H1 (cell line): ENCODE data around the gene TRAF3IP1. TPM values are rescaled to one million over a fixed set of nuclear protein-coding genes. Genes with fewer than 3 reads are reported as not detected.

Source experiments
- EP300 ChIP-seq, 2 experiments: IDR thresholded peaks; 1 replicate in 1 of 2; 2 replicates in 1 of 2; pipeline ENCODE4 v1.6.1; 2011 to 2012; ENCODE audit warnings: low read depth in 2 of 2, low read length in 2 of 2, mild to moderate bottlenecking in 2 of 2, borderline replicate concordance in 1 of 2, inconsistent platforms in 1 of 2, moderate library complexity in 1 of 2
- NANOG ChIP-seq: IDR thresholded peaks from 2 replicates; pipeline ENCODE4 v1.6.1; 2011; ENCODE audit warnings: low read length, low read depth, mild to moderate bottlenecking, inconsistent platforms; ENCODE audit not compliant: insufficient read depth, poor library complexity, severe bottlenecking
- RAD21 ChIP-seq, 2 experiments: IDR thresholded peaks in 1 of 2; conservative IDR thresholded peaks in 1 of 2; 2 replicates each; pipeline ENCODE4 v1.6.1; 2011; ENCODE audit warnings: low read depth in 2 of 2, low read length in 2 of 2, improper control_type of control experiment in 1 of 2, inconsistent platforms in 1 of 2, mild to moderate bottlenecking in 1 of 2, moderate library complexity in 1 of 2
- SP4 ChIP-seq: IDR thresholded peaks from 2 replicates; pipeline ENCODE4 v1.6.1; 2012; ENCODE audit warnings: low read length, inconsistent platforms
- polyA plus RNA-seq, 7 experiments: library from polyadenylated mRNA; depleted of rRNA in 3 of 7; stranded (reverse) in 5 of 7; unstranded in 2 of 7; fragments of >200 nt in 5 of 7; fragments of 200-250 nt in 2 of 7; gene quantifications; 1 replicate in 5 of 7; 2 replicates in 1 of 7; 4 replicates in 1 of 7; pipeline versions ENCODE4 v1.2.1 to v1.2.3, GENCODE V29; 2011 to 2013; ENCODE audit warnings: missing spikeins in 2 of 7, mixed read lengths in 2 of 7
- total RNA-seq: library from RNA; stranded (reverse); fragmentation: NEBNext Ultra II Directional; extraction: Animal tissue kit (Norgen Biotek cat#: 25700); gene quantifications from 2 replicates; pipeline ENCODE4 v1.2.1, GENCODE V29; 2021
- TF ChIP-seq, protein P1 (sequence below): fragments of 300-600 bp; sonication (generic); IDR thresholded peaks from 2 replicates; pipeline ENCODE4 v1.7.1; 2012; ENCODE audit warnings: low read length, moderate library complexity, mild to moderate bottlenecking, inconsistent platforms; ENCODE audit not compliant: insufficient replicate concordance
- TF ChIP-seq, protein P2 (sequence below): IDR thresholded peaks from 2 replicates; pipeline ENCODE4 v1.6.1; 2011; ENCODE audit warnings: low read depth, mild to moderate bottlenecking, low read length; ENCODE audit not compliant: insufficient read depth

Gene TRAF3IP1
- total and polyA plus RNA-seq, 2 of the 8 experiments (the other 6 are each of a cell fraction or from before 2014, with no cell fraction given): 2.3 to 17.5 TPM

DNA sequence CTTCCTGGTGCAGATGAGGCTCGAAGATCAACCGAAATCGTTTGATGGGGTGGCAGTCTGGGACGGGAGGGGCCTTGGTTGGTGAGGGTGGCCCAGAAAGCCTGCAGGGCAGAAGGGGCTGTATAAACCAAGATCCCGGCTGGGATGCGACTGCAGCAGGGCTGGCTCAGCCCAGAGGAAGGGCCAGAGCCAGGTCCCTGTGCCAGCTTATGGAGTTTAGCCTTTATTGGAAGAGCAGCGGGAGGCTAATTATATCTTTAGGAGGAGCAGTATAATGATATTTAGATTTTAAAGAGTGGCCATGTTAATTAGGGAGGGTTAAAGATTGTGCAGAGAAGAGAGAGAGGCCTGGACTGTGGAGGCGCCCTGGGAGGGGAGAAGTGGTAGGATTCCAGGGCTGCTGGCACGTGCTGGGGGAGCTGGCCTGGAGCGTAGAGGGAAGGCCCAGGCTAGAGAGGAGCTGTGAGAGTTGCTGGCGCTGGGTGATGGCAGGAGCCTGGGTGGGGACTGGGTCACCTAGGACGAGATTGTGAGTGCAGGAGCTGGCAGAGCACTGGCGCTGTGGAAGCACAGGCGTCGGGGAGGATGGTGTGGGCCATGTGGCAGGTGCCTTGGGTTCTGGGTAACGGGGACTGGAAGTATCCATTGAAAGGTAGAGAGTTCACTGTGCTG lies 25.1 kb downstream of the TRAF3IP1 start (continued):
- TF ChIP-seq, protein P1, sequence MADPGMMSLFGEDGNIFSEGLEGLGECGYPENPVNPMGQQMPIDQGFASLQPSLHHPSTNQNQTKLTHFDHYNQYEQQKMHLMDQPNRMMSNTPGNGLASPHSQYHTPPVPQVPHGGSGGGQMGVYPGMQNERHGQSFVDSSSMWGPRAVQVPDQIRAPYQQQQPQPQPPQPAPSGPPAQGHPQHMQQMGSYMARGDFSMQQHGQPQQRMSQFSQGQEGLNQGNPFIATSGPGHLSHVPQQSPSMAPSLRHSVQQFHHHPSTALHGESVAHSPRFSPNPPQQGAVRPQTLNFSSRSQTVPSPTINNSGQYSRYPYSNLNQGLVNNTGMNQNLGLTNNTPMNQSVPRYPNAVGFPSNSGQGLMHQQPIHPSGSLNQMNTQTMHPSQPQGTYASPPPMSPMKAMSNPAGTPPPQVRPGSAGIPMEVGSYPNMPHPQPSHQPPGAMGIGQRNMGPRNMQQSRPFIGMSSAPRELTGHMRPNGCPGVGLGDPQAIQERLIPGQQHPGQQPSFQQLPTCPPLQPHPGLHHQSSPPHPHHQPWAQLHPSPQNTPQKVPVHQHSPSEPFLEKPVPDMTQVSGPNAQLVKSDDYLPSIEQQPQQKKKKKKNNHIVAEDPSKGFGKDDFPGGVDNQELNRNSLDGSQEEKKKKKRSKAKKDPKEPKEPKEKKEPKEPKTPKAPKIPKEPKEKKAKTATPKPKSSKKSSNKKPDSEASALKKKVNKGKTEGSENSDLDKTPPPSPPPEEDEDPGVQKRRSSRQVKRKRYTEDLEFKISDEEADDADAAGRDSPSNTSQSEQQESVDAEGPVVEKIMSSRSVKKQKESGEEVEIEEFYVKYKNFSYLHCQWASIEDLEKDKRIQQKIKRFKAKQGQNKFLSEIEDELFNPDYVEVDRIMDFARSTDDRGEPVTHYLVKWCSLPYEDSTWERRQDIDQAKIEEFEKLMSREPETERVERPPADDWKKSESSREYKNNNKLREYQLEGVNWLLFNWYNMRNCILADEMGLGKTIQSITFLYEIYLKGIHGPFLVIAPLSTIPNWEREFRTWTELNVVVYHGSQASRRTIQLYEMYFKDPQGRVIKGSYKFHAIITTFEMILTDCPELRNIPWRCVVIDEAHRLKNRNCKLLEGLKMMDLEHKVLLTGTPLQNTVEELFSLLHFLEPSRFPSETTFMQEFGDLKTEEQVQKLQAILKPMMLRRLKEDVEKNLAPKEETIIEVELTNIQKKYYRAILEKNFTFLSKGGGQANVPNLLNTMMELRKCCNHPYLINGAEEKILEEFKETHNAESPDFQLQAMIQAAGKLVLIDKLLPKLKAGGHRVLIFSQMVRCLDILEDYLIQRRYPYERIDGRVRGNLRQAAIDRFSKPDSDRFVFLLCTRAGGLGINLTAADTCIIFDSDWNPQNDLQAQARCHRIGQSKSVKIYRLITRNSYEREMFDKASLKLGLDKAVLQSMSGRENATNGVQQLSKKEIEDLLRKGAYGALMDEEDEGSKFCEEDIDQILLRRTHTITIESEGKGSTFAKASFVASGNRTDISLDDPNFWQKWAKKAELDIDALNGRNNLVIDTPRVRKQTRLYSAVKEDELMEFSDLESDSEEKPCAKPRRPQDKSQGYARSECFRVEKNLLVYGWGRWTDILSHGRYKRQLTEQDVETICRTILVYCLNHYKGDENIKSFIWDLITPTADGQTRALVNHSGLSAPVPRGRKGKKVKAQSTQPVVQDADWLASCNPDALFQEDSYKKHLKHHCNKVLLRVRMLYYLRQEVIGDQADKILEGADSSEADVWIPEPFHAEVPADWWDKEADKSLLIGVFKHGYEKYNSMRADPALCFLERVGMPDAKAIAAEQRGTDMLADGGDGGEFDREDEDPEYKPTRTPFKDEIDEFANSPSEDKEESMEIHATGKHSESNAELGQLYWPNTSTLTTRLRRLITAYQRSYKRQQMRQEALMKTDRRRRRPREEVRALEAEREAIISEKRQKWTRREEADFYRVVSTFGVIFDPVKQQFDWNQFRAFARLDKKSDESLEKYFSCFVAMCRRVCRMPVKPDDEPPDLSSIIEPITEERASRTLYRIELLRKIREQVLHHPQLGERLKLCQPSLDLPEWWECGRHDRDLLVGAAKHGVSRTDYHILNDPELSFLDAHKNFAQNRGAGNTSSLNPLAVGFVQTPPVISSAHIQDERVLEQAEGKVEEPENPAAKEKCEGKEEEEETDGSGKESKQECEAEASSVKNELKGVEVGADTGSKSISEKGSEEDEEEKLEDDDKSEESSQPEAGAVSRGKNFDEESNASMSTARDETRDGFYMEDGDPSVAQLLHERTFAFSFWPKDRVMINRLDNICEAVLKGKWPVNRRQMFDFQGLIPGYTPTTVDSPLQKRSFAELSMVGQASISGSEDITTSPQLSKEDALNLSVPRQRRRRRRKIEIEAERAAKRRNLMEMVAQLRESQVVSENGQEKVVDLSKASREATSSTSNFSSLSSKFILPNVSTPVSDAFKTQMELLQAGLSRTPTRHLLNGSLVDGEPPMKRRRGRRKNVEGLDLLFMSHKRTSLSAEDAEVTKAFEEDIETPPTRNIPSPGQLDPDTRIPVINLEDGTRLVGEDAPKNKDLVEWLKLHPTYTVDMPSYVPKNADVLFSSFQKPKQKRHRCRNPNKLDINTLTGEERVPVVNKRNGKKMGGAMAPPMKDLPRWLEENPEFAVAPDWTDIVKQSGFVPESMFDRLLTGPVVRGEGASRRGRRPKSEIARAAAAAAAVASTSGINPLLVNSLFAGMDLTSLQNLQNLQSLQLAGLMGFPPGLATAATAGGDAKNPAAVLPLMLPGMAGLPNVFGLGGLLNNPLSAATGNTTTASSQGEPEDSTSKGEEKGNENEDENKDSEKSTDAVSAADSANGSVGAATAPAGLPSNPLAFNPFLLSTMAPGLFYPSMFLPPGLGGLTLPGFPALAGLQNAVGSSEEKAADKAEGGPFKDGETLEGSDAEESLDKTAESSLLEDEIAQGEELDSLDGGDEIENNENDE: no peak
- TF ChIP-seq EP300 (IDR thresholded peaks at IDR 0.05; ENCODE audit: borderline replicate concordance in 1 of 2, low read depth in 2 of 2, low read length in 2 of 2): no peak
- TF ChIP-seq, protein P2, sequence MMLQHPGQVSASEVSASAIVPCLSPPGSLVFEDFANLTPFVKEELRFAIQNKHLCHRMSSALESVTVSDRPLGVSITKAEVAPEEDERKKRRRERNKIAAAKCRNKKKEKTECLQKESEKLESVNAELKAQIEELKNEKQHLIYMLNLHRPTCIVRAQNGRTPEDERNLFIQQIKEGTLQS: no peak
- no peak for TF ChIP-seq SP4
- TF ChIP-seq RAD21 (IDR thresholded peaks at IDR 0.05 in 1 of 2, conservative IDR thresholded peaks at IDR 0.05 in 1 of 2; ENCODE audit: low read depth in 2 of 2, low read length in 2 of 2): no peak
- no peak for TF ChIP-seq NANOG
